Tibial artery (tissue), 4 donors: ENCODE measurements around the gene MASP2.

Experiments
- DNase-seq, 2 donors: peaks; one replicate each; pipeline ENCODE4 v3.0.0-alpha.2; 2019
- H3K27ac ChIP-seq, 2 donors: fragments of 200-600 bp; sonication (generic) in 1 of 2; 1 replicate in 1 of 2; 2 replicates in 1 of 2; pipeline ENCODE4 v1.5.1; 2018 to 2019; ENCODE audit warnings: mild to moderate bottlenecking in 1 of 2
- H3K27me3 ChIP-seq, 2 donors: fragments of 200-600 bp; sonication (generic) in 1 of 2; one replicate each; pipeline versions ENCODE4 v1.5.1 to v1.6.0; 2016 to 2019
- H3K36me3 ChIP-seq, 3 donors: fragments of 200-600 bp; sonication (generic) in 2 of 3; one replicate each; pipeline ENCODE4 v1.5.1; 2016 to 2019; ENCODE audit warnings: mild to moderate bottlenecking in 2 of 3
- H3K4me1 ChIP-seq, 4 donors: fragments of 200-600 bp; sonication (generic) in 2 of 4; 1 replicate in 3 of 4; 2 replicates in 1 of 4; pipeline ENCODE4 v1.5.1; 2016 to 2019
- H3K4me3 ChIP-seq, 2 donors: fragments of 200-600 bp; sonication (generic) in 1 of 2; 1 replicate in 1 of 2; 2 replicates in 1 of 2; pipeline ENCODE4 v1.5.1; 2018 to 2019; ENCODE audit warnings: mild to moderate bottlenecking in 2 of 2
- H3K9me3 ChIP-seq, 3 donors: fragments of 200-600 bp; sonication (generic) in 1 of 3; one replicate each; pipeline ENCODE4 v1.5.1; 2016 to 2019
- CTCF ChIP-seq, 2 experiments: fragments of 200-600 bp in 1 of 2; fragments of 450-650 bp in 1 of 2; IDR thresholded peaks; one replicate each; pipeline ENCODE4 v1.5.1; 2017 to 2019; ENCODE audit warnings: antibody characterized with exemption in 2 of 2, mild to moderate bottlenecking in 1 of 2, moderate library complexity in 1 of 2
- intact Hi-C: fragments of 100-400 bp; cut with DNase I; formaldehyde crosslinking; loops from one replicate; pipeline ENCODE4 v1.15.0; 2023; ENCODE audit warnings: low total_unique reads

Gene MASP2

GRCh38 chr1:10989095-10989494 lies 57.9 kb downstream of the MASP2 start:
- no peak overlapping the region for H3K4me3 ChIP-seq
- H3K4me1 ChIP-seq: no peaks in the 10 kb centered on the region
- no peaks in the 10 kb centered on the region for H3K9me3 ChIP-seq
- no peaks in the 10 kb centered on the region for H3K36me3 ChIP-seq
- no peak for TF ChIP-seq CTCF (IDR thresholded peaks at IDR 0.05)
- no peak overlapping the region for H3K27ac ChIP-seq
- intact Hi-C loops: no loop called here
- peaks cover 0 to 11% of the 10 kb centered on the region in 2 donors for H3K27me3 ChIP-seq
- DNase-seq: no peak

- H3K4me1 ChIP-seq: no peaks in the 10 kb centered on the region
- no peak for TF ChIP-seq CTCF (IDR thresholded peaks at IDR 0.05)
Observed at GRCh38 chr1:10987840-10988417, 59.1 kb downstream of the MASP2 start.

GRCh38 chr1:10986525-10986890 lies 60.5 kb downstream of the MASP2 start:
- H3K9me3 ChIP-seq: no peaks in the 10 kb centered on the region
- DNase-seq: no peak
- no peak for TF ChIP-seq CTCF (IDR thresholded peaks at IDR 0.05)
- H3K36me3 ChIP-seq: no peaks in the 10 kb centered on the region
- no peak overlapping the region for H3K27ac ChIP-seq
- peaks cover 0 to 12% of the 10 kb centered on the region in 2 donors for H3K27me3 ChIP-seq
- no peaks in the 10 kb centered on the region for H3K4me1 ChIP-seq
- H3K4me3 ChIP-seq: no peak overlapping the region
- intact Hi-C loops: no loop called here

More at GRCh38 chr1:10987840-10988417, 59.1 kb downstream of the MASP2 start:
- Histone ChIP-seq H3K9me3 (no peaks in the 10 kb centered on the region), H3K36me3 (no peaks in the 10 kb centered on the region), H3K4me3 (no peak overlapping the region), H3K27ac (no peak overlapping the region), H3K27me3 (peaks cover 0 to 12% of the 10 kb centered on the region in 2 donors)
- intact Hi-C loops: no loop called here
- no peak for DNase-seq

GRCh38 chr1:10980841-10981727 lies 66.0 kb downstream of the MASP2 start:
- Histone ChIP-seq H3K27me3 (peaks cover 0 to 9% of the 10 kb centered on the region in 2 donors), H3K36me3 (no peaks in the 10 kb centered on the region), H3K4me3 (peak overlapping the region; percentile 31 to 37), H3K4me1 (peaks cover 0 to 27% (median 22%) of the 10 kb centered on the region in 4 donors), H3K9me3 (no peaks in the 10 kb centered on the region), H3K27ac (peak overlapping the region; percentile 31 to 59)
- no peak for TF ChIP-seq CTCF (IDR thresholded peaks at IDR 0.05)
- intact Hi-C loops: no loop called here
- peak in 1 of 2 donors; percentile 46 for DNase-seq

- intact Hi-C loops: no loop called here
- H3K4me1 ChIP-seq: peaks cover 0 to 31% (median 24%) of the 10 kb centered on the region in 4 donors
- peak; percentile 28 for TF ChIP-seq CTCF (IDR thresholded peaks at IDR 0.05)
- H3K9me3 ChIP-seq: no peaks in the 10 kb centered on the region
- peak; percentile 75 to 92 for DNase-seq
- peak overlapping the region; percentile 31 to 59 for H3K27ac ChIP-seq
- H3K27me3 ChIP-seq: peaks cover 0 to 7% of the 10 kb centered on the region in 2 donors
- no peaks in the 10 kb centered on the region for H3K36me3 ChIP-seq
- H3K4me3 ChIP-seq: peak overlapping the region; percentile 31 to 37
Observed at GRCh38 chr1:10980094-10980577, 66.9 kb downstream of the MASP2 start.
